Psoas muscle (tissue), 8 donors: ENCODE measurements around the gene EXOSC5. TPM values are rescaled to one million over a fixed set of nuclear protein-coding genes. Genes with fewer than 3 reads are reported as not detected.
A peak's percentile ranks its signal among the peaks of the same experiment; 100 is the strongest.

Experiments
- ATAC-seq, 4 donors: fragments of 200-7000 bp; cut with Tn5 transposase; one replicate each; pipeline ENCODE4 v1.9.1; 2020; ENCODE audit warnings: moderate library complexity in 3 of 4, mild to moderate bottlenecking in 2 of 4
- DNase-seq, 2 donors: peaks; one replicate each; pipeline ENCODE4 v3.0.0-alpha.2; 2020
- H3K27ac ChIP-seq: fragments of 200-600 bp; one replicate; pipeline ENCODE4 v1.8.0; 2022
- H3K27me3 ChIP-seq, 3 donors: fragments of 200-600 bp in 1 of 3; one replicate each; pipeline versions ENCODE4 v1.6.1 to v1.8.0; 2013 to 2022; ENCODE audit warnings: low read length in 2 of 3, mild to moderate bottlenecking in 2 of 3, moderate library complexity in 1 of 3; ENCODE audit not compliant: insufficient read depth in 3 of 3
- H3K36me3 ChIP-seq, 2 donors: fragments of 200-600 bp in 1 of 2; one replicate each; pipeline versions ENCODE4 v1.6.1 to v1.8.0; 2013 to 2022; ENCODE audit warnings: low read depth in 1 of 2, mild to moderate bottlenecking in 1 of 2, moderate library complexity in 1 of 2; ENCODE audit not compliant: insufficient read depth in 1 of 2
- H3K4me1 ChIP-seq: fragments of 200-600 bp; one replicate; pipeline ENCODE4 v1.8.0; 2022
- H3K4me3 ChIP-seq: fragments of 200-600 bp; one replicate; pipeline ENCODE4 v1.8.0; 2022; ENCODE audit warnings: mild to moderate bottlenecking
- H3K9me3 ChIP-seq: fragments of 200-600 bp; one replicate; pipeline ENCODE4 v1.8.0; 2022
- CTCF ChIP-seq: fragments of 200-600 bp; IDR thresholded peaks from one replicate; pipeline ENCODE4 v1.8.0; 2022; ENCODE audit warnings: antibody characterized with exemption
- whole genome bisulfite sequencing, 3 donors: extraction: QIAGEN DNeasy Blood & Tissue Kit; methylation state at CpG; one replicate each; pipeline versions ENCODE4 v1.1.6 to v1.1.7; 2013; 5-methylcytosine and 5-hydroxymethylcytosine counted together
- intact Hi-C, 2 donors: fragments of 100-400 bp; cut with DNase I; formaldehyde crosslinking; loops; one replicate each; pipeline versions ENCODE4 v1.11.0 to v1.14.2; 2022
- polyA plus RNA-seq, 3 donors: library from polyadenylated mRNA; stranded (reverse); fragments of 200-250 nt; gene quantifications; one replicate each; pipeline ENCODE4 v1.2.3, GENCODE V29; 2013
- total RNA-seq, 4 donors: library from RNA; stranded (reverse); fragmentation: NEBNext Ultra II Directional in 2 of 4; extraction: Animal tissue kit (Norgen Biotek cat#: 25700) in 2 of 4; gene quantifications; one replicate each; pipeline versions ENCODE4 v1.2.1 to v1.2.4, GENCODE V29; 2021 to 2023
- donor health status: healthy with polysubstance abuse.
- donor health status: DM: no; HTN: no; CAD: no; lungs with moderate emphysema.
- donor health status: Bipolar disorder and iron deficiency.
- donor health status: healthy.
- donor health status: DM: yes; HTN: yes; CAD: no.
- donor health status: DM: no; HTN: no; CAD: no.
- donor health status: DM: no; HTN: no; CAD: no.
- donor health status: DM: yes; HTN: yes; CAD: no.

The EXOSC5 gene
- total and polyA plus RNA-seq, 7 donors, result 25.4 to 78.8 (median 41.9) TPM

GRCh38 chr19:41355035-41355434 lies 42.1 kb downstream of the EXOSC5 start:
- Histone ChIP-seq H3K4me3 (no peak overlapping the region), H3K36me3 (no peaks in the 10 kb centered on the region), H3K4me1 (peaks cover 3% of the 10 kb centered on the region), H3K9me3 (no peaks in the 10 kb centered on the region), H3K27me3 (peaks cover 0 to 36% (median 0%) of the 10 kb centered on the region in 3 donors), H3K27ac (no peak overlapping the region)
- DNase-seq (no peak), ATAC-seq (no peak)
- intact Hi-C loops, result no loop called here
- WGBS, 3 donors, result 82 to 93% (median 90%) methylated on average over 1 of the region's 1 CpG
- TF ChIP-seq CTCF, result no peak

- Histone ChIP-seq H3K4me3 (peak overlapping the region; percentile 69), H3K27ac (no peak overlapping the region), H3K4me1 (peaks cover 3% of the 10 kb centered on the region), H3K36me3 (no peaks in the 10 kb centered on the region), H3K27me3 (peaks cover 0 to 38% (median 0%) of the 10 kb centered on the region in 3 donors), H3K9me3 (no peaks in the 10 kb centered on the region)
- no peak for TF ChIP-seq CTCF
- DNase-seq (no peak), ATAC-seq (no peak)
- intact Hi-C loops, result loop anchor here in 1 of 2 donors (5.0 kb wide), 1 partner anchor 37 kb away; no protein-coding TSS in a partner anchor
- WGBS, 3 donors, result 72 to 79% (median 78%) methylated on average over 23 of the region's 23 CpGs
Observed at GRCh38 chr19:41354343-41354953, 42.7 kb downstream of the EXOSC5 start.

- Histone ChIP-seq H3K4me1 (peaks cover 3% of the 10 kb centered on the region), H3K36me3 (no peaks in the 10 kb centered on the region), H3K9me3 (no peaks in the 10 kb centered on the region), H3K27ac (peak within 1 kb of the TSS; percentile 59), H3K27me3 (peaks cover 0 to 38% (median 0%) of the 10 kb centered on the region in 3 donors), H3K4me3 (peak within 1 kb of the TSS; percentile 69)
- WGBS, 3 donors, result 1 to 2% (median 1%) methylated on average over 40 to 78 of the region's 78 CpGs
- DNase-seq (peak; percentile 90 to 91), ATAC-seq (peak; percentile 67 to 77 (median 70))
- TF ChIP-seq CTCF, result peak; percentile 75
- intact Hi-C loops, result loop anchor here in 1 of 2 donors (5.0 kb wide), 1 partner anchor 36 kb away; no protein-coding TSS in a partner anchor
Observed at GRCh38 chr19:41353466-41354342, 43.5 kb downstream of the EXOSC5 start, which contains the start of gene TGFB1. Gene TGFB1 (minus strand): TSS chr19:41353922. CDS start chr19:41353044, 878 bp downstream.

GRCh38 chr19:41352609-41353465 lies 44.3 kb downstream of the EXOSC5 start:
- peak overlapping the region; percentile 59 for H3K27ac ChIP-seq
- DNase-seq (peak; percentile 55 to 68), ATAC-seq (peak; percentile 20 to 54 (median 42))
- peaks cover 3% of the 10 kb centered on the region for H3K4me1 ChIP-seq
- TF ChIP-seq CTCF, result peak; percentile 15
- intact Hi-C loops, result loop anchor here in 1 of 2 donors (5.0 kb wide), 1 partner anchor 36 kb away; no protein-coding TSS in a partner anchor
- no peaks in the 10 kb centered on the region for H3K9me3 ChIP-seq
- WGBS, 3 donors, result 0% methylated on average over 62 to 71 of the region's 71 CpGs
- peak overlapping the region; percentile 69 for H3K4me3 ChIP-seq
- peaks cover 0 to 38% (median 0%) of the 10 kb centered on the region in 3 donors for H3K27me3 ChIP-seq
- H3K36me3 ChIP-seq, result no peaks in the 10 kb centered on the region
